H1 (cell line): ENCODE measurements around the gene SLC25A28. TPM values are rescaled to one million over a fixed set of nuclear protein-coding genes. Genes with fewer than 3 reads are reported as not detected.
A peak's percentile ranks its signal among the peaks of the same experiment; 100 is the strongest.

Experiments
- CTCF ChIA-PET: fragments of 300-600 bp; sonication (Branson Sonifier 250); formaldehyde crosslinking; loops from one replicate; lab custom pipeline; 2021; ENCODE audit not compliant: partially characterized antibody; lab: Charles Lee
- POLR2A ChIA-PET: fragments of 300-600 bp; sonication (Branson Sonifier 250); formaldehyde crosslinking; loops from one replicate; lab custom pipeline; 2021; ENCODE audit warnings: inconsistent platforms; ENCODE audit not compliant: partially characterized antibody; lab: Charles Lee
- DNase-seq, 2 experiments: peaks; one replicate each; pipeline versions ENCODE4 v3.0.0 to v3.0.0-alpha.2; 2010 to 2022; ENCODE audit warnings: low spot score in 2 of 2, low read depth in 1 of 2, mixed read lengths in 1 of 2
- FAIRE-seq: peaks from 2 replicates; lab custom pipeline; 2011; peaks lifted over from hg19 to GRCh38; lab: Jason Lieb, UNC
- H2AFZ ChIP-seq: 2 replicates; pipeline ENCODE4 v1.8.1; 2012; ENCODE audit warnings: low read length, inconsistent platforms
- H2AK5ac ChIP-seq: 2 replicates; pipeline ENCODE4 v1.6.1; 2013; ENCODE audit warnings: low read depth, low read length
- H2BK120ac ChIP-seq: replicated peaks from 2 replicates; pipeline ENCODE3; 2013; ENCODE audit warnings: low read depth, low read length, inconsistent platforms
- H2BK12ac ChIP-seq: 2 replicates; pipeline ENCODE4 v1.6.1; 2013; ENCODE audit warnings: low read depth, low read length
- H2BK15ac ChIP-seq: 2 replicates; pipeline ENCODE4 v1.6.1; 2013; ENCODE audit warnings: low read length
- H2BK20ac ChIP-seq: 2 replicates; pipeline ENCODE4 v1.6.1; 2013; ENCODE audit warnings: low read length
- H2BK5ac ChIP-seq: 2 replicates; pipeline ENCODE4 v1.6.1; 2013; ENCODE audit warnings: low read depth, low read length
- H3K14ac ChIP-seq: 2 replicates; pipeline ENCODE4 v1.6.1; 2013; ENCODE audit warnings: inconsistent platforms; ENCODE audit not compliant: insufficient read length
- H3K18ac ChIP-seq: 2 replicates; pipeline ENCODE4 v1.6.1; 2013; ENCODE audit warnings: low read length; ENCODE audit errors: extremely low read depth
- H3K23ac ChIP-seq: 2 replicates; pipeline ENCODE4 v1.6.1; 2013; ENCODE audit warnings: inconsistent platforms; ENCODE audit not compliant: insufficient read length
- H3K23me2 ChIP-seq: 2 replicates; pipeline ENCODE4 v1.6.1; 2013; ENCODE audit warnings: low read depth, low read length
- H3K27ac ChIP-seq: 2 replicates; pipeline ENCODE4 v1.6.1; 2011; ENCODE audit warnings: low read depth, low read length, inconsistent platforms
- H3K27me3 ChIP-seq, 4 experiments: replicated peaks in 1 of 4; 1 replicate in 1 of 4; 2 replicates in 3 of 4; pipeline versions ENCODE4 v1.6.1 to v1.8.1; 2011 to 2013; ENCODE audit warnings: low read length in 3 of 4, mild to moderate bottlenecking in 3 of 4, inconsistent platforms in 2 of 4, mixed read lengths in 2 of 4, moderate library complexity in 1 of 4; ENCODE audit not compliant: control insufficient read depth in 3 of 4, insufficient read depth in 3 of 4; ENCODE audit errors: extremely low read depth in 1 of 4
- H3K36me3 ChIP-seq, 4 experiments: 2 replicates each; pipeline versions ENCODE4 v1.6.1 to v1.8.1; 2011 to 2013; ENCODE audit warnings: mild to moderate bottlenecking in 4 of 4, low read length in 3 of 4, moderate library complexity in 2 of 4, control low read depth in 1 of 4, inconsistent platforms in 1 of 4; ENCODE audit not compliant: insufficient read depth in 4 of 4, control insufficient read depth in 2 of 4
- H3K4ac ChIP-seq: replicated peaks from 2 replicates; pipeline ENCODE3; 2013; ENCODE audit warnings: low read length, low read depth, mixed read lengths, inconsistent platforms; ENCODE audit not compliant: insufficient read length
- H3K4me1 ChIP-seq, 4 experiments: replicated peaks in 1 of 4; 1 replicate in 1 of 4; 2 replicates in 3 of 4; pipeline versions ENCODE4 v1.6.1 to v1.8.1; 2011 to 2013; ENCODE audit warnings: low read length in 3 of 4, inconsistent platforms in 2 of 4, mixed read lengths in 1 of 4; ENCODE audit not compliant: insufficient read depth in 4 of 4, control insufficient read depth in 3 of 4
- H3K4me2 ChIP-seq, 2 experiments: 2 replicates each; pipeline versions ENCODE4 v1.6.1 to v1.8.1; 2011 to 2013; ENCODE audit warnings: low read depth in 2 of 2, low read length in 2 of 2, control low read depth in 1 of 2, inconsistent platforms in 1 of 2, mild to moderate bottlenecking in 1 of 2; ENCODE audit not compliant: insufficient read depth in 1 of 2
- H3K4me3 ChIP-seq, 4 experiments: fragments of 200-600, 300-600 bp in 1 of 4; sonication (generic), shearing (Covaris generic), sonication (Bioruptor Twin) in 1 of 4; 2 replicates each; pipeline versions ENCODE4 v1.5.1 to v1.8.1; 2011 to 2016; ENCODE audit warnings: low read length in 4 of 4, low read depth in 3 of 4, control low read depth in 2 of 4, inconsistent platforms in 2 of 4, mild to moderate bottlenecking in 2 of 4, mixed read lengths in 1 of 4, moderate library complexity in 1 of 4; ENCODE audit not compliant: insufficient read depth in 2 of 4; ENCODE audit errors: extremely low read depth in 1 of 4
- H3K56ac ChIP-seq: replicated peaks from 2 replicates; pipeline ENCODE3; 2013; ENCODE audit warnings: low read depth, mild to moderate bottlenecking, mixed read lengths, low read length, inconsistent platforms; ENCODE audit not compliant: insufficient read length
- H3K79me1 ChIP-seq: 2 replicates; pipeline ENCODE4 v1.6.1; 2013; ENCODE audit warnings: low read depth, low read length, control low read depth
- H3K79me2 ChIP-seq, 2 experiments: 2 replicates each; pipeline versions ENCODE4 v1.6.1 to v1.8.1; 2012 to 2013; ENCODE audit warnings: low read length in 2 of 2, mild to moderate bottlenecking in 2 of 2, inconsistent platforms in 1 of 2; ENCODE audit not compliant: insufficient read depth in 2 of 2, control insufficient read depth in 1 of 2
- H3K9ac ChIP-seq, 4 experiments: replicated peaks in 1 of 4; 1 replicate in 1 of 4; 2 replicates in 3 of 4; pipeline versions ENCODE4 v1.6.1 to v1.8.1; 2011 to 2013; ENCODE audit warnings: low read depth in 3 of 4, low read length in 3 of 4, control low read depth in 2 of 4, mild to moderate bottlenecking in 2 of 4, moderate library complexity in 2 of 4, inconsistent platforms in 1 of 4; ENCODE audit errors: extremely low read depth in 1 of 4
- H3K9me3 ChIP-seq, 2 experiments: 2 replicates each; pipeline versions ENCODE4 v1.6.1 to v1.8.1; 2012 to 2013; ENCODE audit warnings: mild to moderate bottlenecking in 2 of 2, moderate library complexity in 2 of 2, control low read depth in 1 of 2, inconsistent platforms in 1 of 2, low read depth in 1 of 2, low read length in 1 of 2, mixed read lengths in 1 of 2; ENCODE audit not compliant: insufficient read depth in 2 of 2
- H4K20me1 ChIP-seq, 2 experiments: replicated peaks in 1 of 2; 2 replicates each; pipeline versions ENCODE3 to v1.8.1; 2011 to 2013; ENCODE audit warnings: inconsistent platforms in 2 of 2, low read length in 2 of 2, mild to moderate bottlenecking in 1 of 2; ENCODE audit not compliant: insufficient read depth in 2 of 2, control insufficient read depth in 1 of 2
- H4K5ac ChIP-seq: 2 replicates; pipeline ENCODE4 v1.6.1; 2013; ENCODE audit warnings: low read length, low read depth, mixed read lengths, inconsistent platforms; ENCODE audit not compliant: insufficient read length
- H4K8ac ChIP-seq: 2 replicates; pipeline ENCODE4 v1.8.0; 2013; ENCODE audit warnings: mild to moderate bottlenecking, moderate library complexity, low read length, inconsistent platforms; ENCODE audit not compliant: insufficient read depth; ENCODE audit errors: extremely low read depth
- H4K91ac ChIP-seq: replicated peaks from 2 replicates; pipeline ENCODE3; 2013; ENCODE audit warnings: low read length, mixed read lengths, inconsistent platforms; ENCODE audit not compliant: insufficient read length
- KDM5A ChIP-seq: fragments of 200-600 bp; IDR thresholded peaks from 2 replicates; pipeline ENCODE4 v1.7.1; 2012; ENCODE audit warnings: mild to moderate bottlenecking, low read length, inconsistent platforms, mixed read lengths
- PHF8 ChIP-seq: fragments of 200-600 bp; sonication (generic); conservative IDR thresholded peaks from 2 replicates; pipeline ENCODE4 v1.7.1; 2012; ENCODE audit warnings: low read depth, mild to moderate bottlenecking, inconsistent platforms, low read length, moderate library complexity
- SIN3A ChIP-seq, 2 experiments: IDR thresholded peaks in 1 of 2; conservative IDR thresholded peaks in 1 of 2; 2 replicates each; pipeline ENCODE4 v1.6.1; 2011 to 2012; ENCODE audit warnings: low read length in 2 of 2, improper control_type of control experiment in 1 of 2, low read depth in 1 of 2, mild to moderate bottlenecking in 1 of 2
- SUZ12 ChIP-seq: fragments of 200-600 bp; sonication (generic); IDR thresholded peaks from 2 replicates; pipeline ENCODE4 v1.6.1; 2012; ENCODE audit warnings: mild to moderate bottlenecking, inconsistent platforms, low read length, moderate library complexity, mixed read lengths
- WGBS, 2 experiments: shearing (Covaris generic) in 1 of 2; methylation state at CpG; one replicate each; pipeline versions ENCODE4 v1.1.6 to v1.1.7; 2013 to 2015; ENCODE audit warnings: low lambda C conversion rate in 2 of 2, mixed read lengths in 2 of 2, inconsistent platforms in 1 of 2, low coverage in 1 of 2, missing lambda C conversion rate in 1 of 2; ENCODE audit not compliant: insufficient replicate concordance in 2 of 2, insufficient coverage in 1 of 2, insufficient read length in 1 of 2; ENCODE audit errors: extremely low coverage in 1 of 2, missing lambda C conversion rate in 1 of 2; 5-methylcytosine and 5-hydroxymethylcytosine counted together
- polyA plus RNA-seq, 7 experiments: library from polyadenylated mRNA; depleted of rRNA in 3 of 7; stranded (reverse) in 5 of 7; unstranded in 2 of 7; fragments of >200 nt in 5 of 7; fragments of 200-250 nt in 2 of 7; gene quantifications; 1 replicate in 5 of 7; 2 replicates in 1 of 7; 4 replicates in 1 of 7; pipeline versions ENCODE4 v1.2.1 to v1.2.3, GENCODE V29; 2011 to 2013; ENCODE audit warnings: missing spikeins in 2 of 7, mixed read lengths in 2 of 7
- total RNA-seq: library from RNA; stranded (reverse); fragmentation: NEBNext Ultra II Directional; extraction: Animal tissue kit (Norgen Biotek cat#: 25700); gene quantifications from 2 replicates; pipeline ENCODE4 v1.2.1, GENCODE V29; 2021
- TF ChIP-seq, protein P1 (sequence below): IDR thresholded peaks from 2 replicates; pipeline ENCODE4 v1.6.1; 2012; ENCODE audit warnings: inconsistent platforms

The SLC25A28 gene
- total and polyA plus RNA-seq, 2 of the 8 experiments (the other 6 are each of a cell fraction or from before 2014, with no cell fraction given) = 17.2 to 18.5 TPM

- Histone ChIP-seq H3K9ac (peak overlapping the region in 3 of 4 experiments; percentile 24 to 56 (median 54); a peak in 6 of 7 replicates), H4K5ac (no peak overlapping the region), H3K23me2 (peaks cover 6% of the 10 kb centered on the region; the same call in 1 of the 2 replicates), H3K18ac (no peak overlapping the region), H3K4me3 (peak overlapping the region; percentile 64 to 92 (median 88)), H3K79me2 (no peaks in the 10 kb centered on the region), H3K36me3 (no peaks in the 10 kb centered on the region; a peak in 1 of 8 replicates), H2BK5ac (no peak overlapping the region; the same call in 1 of the 2 replicates), H3K4ac (peak overlapping the region; percentile 28), H3K27ac (no peak overlapping the region), H2BK15ac (no peak overlapping the region), H4K91ac (no peak overlapping the region), H3K23ac (no peak overlapping the region), H3K4me2 (peak overlapping the region; percentile 79 to 87), H2BK20ac (no peak overlapping the region), H3K14ac (no peak overlapping the region), H3K79me1 (no peaks in the 10 kb centered on the region), H2BK120ac (no peak overlapping the region), H2BK12ac (no peak overlapping the region), H3K4me1 (no peaks in the 10 kb centered on the region; a peak in 1 of 7 replicates), H4K8ac (peak overlapping the region; percentile 26; the same call in 1 of the 2 replicates), H2AK5ac (no peak overlapping the region), H2AFZ (peak overlapping the region; percentile 97), H3K9me3 (no peaks in the 10 kb centered on the region), H3K27me3 (peaks cover 0 to 11% (median 2%) of the 10 kb centered on the region in 4 experiments; a peak in 5 of 7 replicates), H3K56ac (no peak overlapping the region), H4K20me1 (no peaks in the 10 kb centered on the region)
- WGBS, 2 experiments = 6% methylated on average over 24 of the region's 24 CpGs; no CpG with 5 or more reads in 1 of the 2 experiments
- POLR2A ChIA-PET = interaction anchor here (1.5 to 3.0 kb wide), 2 partner anchors 9 to 37 kb away, joined by 4 to 23 read pairs; partner anchors contain the start of gene SLC25A28
- FAIRE-seq (no peak), DNase-seq (peak in 1 of 2 experiments; percentile 50)
- TF ChIP-seq PHF8 (0 out of 2 replicates have a peak, but pooled peaks have one; percentile 10), KDM5A (no peak), SUZ12 (0 out of 2 replicates have a peak, but pooled peaks have one; percentile 17), SIN3A (conservative IDR thresholded peaks at IDR 0.05 in 1 of 2, IDR thresholded peaks at IDR 0.05 in 1 of 2; ENCODE audit: low read depth in 1 of 2, low read length in 2 of 2) (0 out of 4 replicates have a peak, but pooled peaks of 1 of the 2 experiments have one; percentile 10)
- TF ChIP-seq, protein P1, sequence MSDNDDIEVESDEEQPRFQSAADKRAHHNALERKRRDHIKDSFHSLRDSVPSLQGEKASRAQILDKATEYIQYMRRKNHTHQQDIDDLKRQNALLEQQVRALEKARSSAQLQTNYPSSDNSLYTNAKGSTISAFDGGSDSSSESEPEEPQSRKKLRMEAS = 0 out of 2 replicates have a peak, but pooled peaks have one; percentile 25
- CTCF ChIA-PET = interaction anchor here (0.8 to 3.1 kb wide), 6 partner anchors 33 to 101 kb away, joined by 3 to 11 read pairs (median 4); no protein-coding TSS in a partner anchor
Measured at GRCh38 chr10:99658622-99659030, 38.4 kb upstream of the SLC25A28 start.
